ENCODE measurements around the gene BMP15. TPM values are rescaled to one million over a fixed set of nuclear protein-coding genes. Genes with fewer than 3 reads are reported as not detected.

Gene BMP15
- total RNA-seq = not detected

DNA sequence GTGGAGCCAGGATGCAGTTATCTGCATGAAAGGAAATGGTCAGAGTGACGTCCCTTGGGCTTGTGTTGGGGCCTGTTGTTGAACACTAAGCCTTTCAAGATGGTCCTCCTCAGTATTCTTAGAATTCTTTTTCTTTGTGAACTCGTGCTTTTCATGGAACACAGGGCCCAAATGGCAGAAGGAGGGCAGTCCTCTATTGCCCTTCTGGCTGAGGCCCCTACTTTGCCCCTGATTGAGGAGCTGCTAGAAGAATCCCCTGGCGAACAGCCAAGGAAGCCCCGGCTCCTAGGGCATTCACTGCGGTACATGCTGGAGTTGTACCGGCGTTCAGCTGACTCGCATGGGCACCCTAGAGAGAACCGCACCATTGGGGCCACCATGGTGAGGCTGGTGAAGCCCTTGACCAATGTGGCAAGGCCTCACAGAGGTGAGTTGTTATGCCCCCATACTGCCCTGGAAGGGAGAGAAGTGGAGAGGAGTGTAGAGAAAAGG, at the start of gene BMP15:
TSS of gene BMP15 (plus strand) at position 51 of the 492 bp plus-strand sequence. CDS start at position 100, 49 bp downstream.
- Histone ChIP-seq H3K36me3 (no peaks in the 10 kb centered on the region), H3K27me3 (no peaks in the 10 kb centered on the region), H3K4me3 (no peak within 1 kb of the TSS), H3K27ac (no peak within 1 kb of the TSS), H3K4me1 (no peaks in the 10 kb centered on the region), H3K9me3 (no peaks in the 10 kb centered on the region)
- TF ChIP-seq, protein P1, sequence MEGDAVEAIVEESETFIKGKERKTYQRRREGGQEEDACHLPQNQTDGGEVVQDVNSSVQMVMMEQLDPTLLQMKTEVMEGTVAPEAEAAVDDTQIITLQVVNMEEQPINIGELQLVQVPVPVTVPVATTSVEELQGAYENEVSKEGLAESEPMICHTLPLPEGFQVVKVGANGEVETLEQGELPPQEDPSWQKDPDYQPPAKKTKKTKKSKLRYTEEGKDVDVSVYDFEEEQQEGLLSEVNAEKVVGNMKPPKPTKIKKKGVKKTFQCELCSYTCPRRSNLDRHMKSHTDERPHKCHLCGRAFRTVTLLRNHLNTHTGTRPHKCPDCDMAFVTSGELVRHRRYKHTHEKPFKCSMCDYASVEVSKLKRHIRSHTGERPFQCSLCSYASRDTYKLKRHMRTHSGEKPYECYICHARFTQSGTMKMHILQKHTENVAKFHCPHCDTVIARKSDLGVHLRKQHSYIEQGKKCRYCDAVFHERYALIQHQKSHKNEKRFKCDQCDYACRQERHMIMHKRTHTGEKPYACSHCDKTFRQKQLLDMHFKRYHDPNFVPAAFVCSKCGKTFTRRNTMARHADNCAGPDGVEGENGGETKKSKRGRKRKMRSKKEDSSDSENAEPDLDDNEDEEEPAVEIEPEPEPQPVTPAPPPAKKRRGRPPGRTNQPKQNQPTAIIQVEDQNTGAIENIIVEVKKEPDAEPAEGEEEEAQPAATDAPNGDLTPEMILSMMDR (IDR thresholded peaks at IDR 0.05) = no peak
- DNase-seq (ENCODE audit: low spot score) = no peak

DNA sequence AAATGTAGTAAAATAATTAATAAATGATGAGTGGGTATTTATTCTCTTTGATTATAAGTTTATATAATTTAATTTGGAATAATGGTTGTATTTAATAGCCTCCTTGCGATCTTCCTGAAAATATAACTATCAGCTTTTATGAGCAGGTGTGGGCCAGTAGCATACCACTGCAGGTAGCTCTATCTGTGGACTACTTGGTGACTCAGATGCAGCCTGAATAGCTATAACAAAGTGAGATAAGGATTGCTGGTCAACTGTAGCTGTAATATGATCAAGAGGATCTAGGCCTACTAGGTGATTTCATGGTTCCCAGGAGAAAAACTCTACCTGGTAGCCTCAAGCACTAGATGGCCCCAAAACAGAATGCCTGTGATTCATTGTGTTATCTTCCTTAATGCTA, 47.1 kb upstream of the BMP15 start:
- Histone ChIP-seq H3K4me3 (no peak overlapping the region), H3K36me3 (no peaks in the 10 kb centered on the region), H3K4me1 (no peaks in the 10 kb centered on the region), H3K27ac (no peak overlapping the region), H3K27me3 (no peaks in the 10 kb centered on the region), H3K9me3 (no peaks in the 10 kb centered on the region)
- no peak for DNase-seq (ENCODE audit: low spot score)
- TF ChIP-seq, protein P1 (IDR thresholded peaks at IDR 0.05) = no peak

DNA sequence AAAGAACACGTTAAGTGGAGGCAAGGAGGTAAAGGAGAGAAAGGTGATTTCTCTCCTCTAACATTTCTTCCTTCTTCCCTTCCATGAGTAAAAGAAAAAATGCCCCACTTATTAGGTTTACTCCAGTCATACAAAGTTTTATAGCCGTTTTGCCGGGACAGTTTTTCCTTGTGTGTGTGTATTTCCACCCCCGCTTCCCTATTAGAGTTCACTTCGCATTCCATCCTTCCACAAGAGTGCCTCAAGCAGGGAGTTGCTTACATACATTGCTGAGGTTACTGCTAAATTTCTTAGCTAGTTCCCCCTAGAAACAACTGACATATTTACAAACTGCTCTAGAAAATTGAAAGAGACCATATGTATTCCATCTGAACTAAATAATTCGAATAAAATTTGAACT, 45.2 kb upstream of the BMP15 start:
- no peak overlapping the region for H3K27ac ChIP-seq
- H3K9me3 ChIP-seq = no peaks in the 10 kb centered on the region
- no peak for DNase-seq (ENCODE audit: low spot score)
- TF ChIP-seq, protein P1 (IDR thresholded peaks at IDR 0.05) = no peak
- H3K36me3 ChIP-seq = no peaks in the 10 kb centered on the region
- no peaks in the 10 kb centered on the region for H3K4me1 ChIP-seq
- no peaks in the 10 kb centered on the region for H3K27me3 ChIP-seq
- no peak overlapping the region for H3K4me3 ChIP-seq

DNA sequence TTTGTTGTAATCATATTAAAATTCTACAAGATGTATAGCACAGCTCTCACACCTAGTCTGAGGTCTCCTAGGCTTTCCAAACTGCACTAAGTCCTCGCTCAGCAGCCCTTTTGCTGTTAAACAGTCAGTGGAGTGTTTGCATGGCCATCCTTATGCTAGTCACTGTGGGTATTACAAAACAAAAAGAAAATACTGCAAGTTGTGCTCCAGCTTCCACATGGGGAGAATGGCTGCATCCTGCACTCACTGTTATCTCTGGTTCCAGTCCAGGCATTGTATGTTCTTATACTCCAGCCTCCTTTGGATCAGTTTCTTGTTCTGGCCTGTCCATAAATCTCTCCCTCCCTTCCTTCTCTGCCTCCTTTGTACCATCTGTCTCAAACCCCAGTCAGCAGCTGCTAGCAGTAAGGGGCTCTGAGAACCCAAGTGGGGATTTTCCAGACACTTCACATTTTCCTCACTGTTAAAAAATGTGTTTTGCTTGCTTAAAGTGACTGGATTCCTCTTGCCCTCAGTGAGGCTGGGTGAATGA, 38.5 kb upstream of the BMP15 start:
- no peak overlapping the region for H3K27ac ChIP-seq
- DNase-seq (ENCODE audit: low spot score) = no peak
- H3K36me3 ChIP-seq = no peaks in the 10 kb centered on the region
- no peak overlapping the region for H3K4me3 ChIP-seq
- TF ChIP-seq, protein P1 (IDR thresholded peaks at IDR 0.05) = no peak
- H3K27me3 ChIP-seq = no peaks in the 10 kb centered on the region
- H3K9me3 ChIP-seq = no peaks in the 10 kb centered on the region
- H3K4me1 ChIP-seq = no peaks in the 10 kb centered on the region

DNA sequence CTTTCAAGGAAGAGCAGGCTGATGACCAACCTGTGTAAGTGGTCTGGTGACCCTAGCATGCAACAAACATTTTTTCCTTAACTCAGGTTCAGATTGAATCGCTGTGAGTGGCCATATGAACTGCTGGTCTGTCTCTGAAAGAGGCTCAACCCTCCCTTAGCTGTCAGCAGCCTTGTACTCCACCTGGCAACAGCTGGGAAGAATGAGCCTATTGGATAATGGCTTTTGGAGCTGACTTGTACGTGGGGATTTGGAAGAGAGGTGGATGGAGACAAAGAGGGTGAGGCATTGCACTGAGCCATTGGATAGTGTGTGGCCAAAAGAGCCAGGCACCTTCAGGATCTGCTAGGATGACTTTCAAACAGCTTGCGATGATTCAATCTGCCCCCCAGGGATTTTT, 35.7 kb upstream of the BMP15 start:
- Histone ChIP-seq H3K4me3 (no peak overlapping the region), H3K27me3 (no peaks in the 10 kb centered on the region), H3K36me3 (no peaks in the 10 kb centered on the region), H3K4me1 (no peaks in the 10 kb centered on the region), H3K27ac (no peak overlapping the region), H3K9me3 (no peaks in the 10 kb centered on the region)
- no peak for DNase-seq (ENCODE audit: low spot score)
- TF ChIP-seq, protein P1 (IDR thresholded peaks at IDR 0.05) = no peak

DNA sequence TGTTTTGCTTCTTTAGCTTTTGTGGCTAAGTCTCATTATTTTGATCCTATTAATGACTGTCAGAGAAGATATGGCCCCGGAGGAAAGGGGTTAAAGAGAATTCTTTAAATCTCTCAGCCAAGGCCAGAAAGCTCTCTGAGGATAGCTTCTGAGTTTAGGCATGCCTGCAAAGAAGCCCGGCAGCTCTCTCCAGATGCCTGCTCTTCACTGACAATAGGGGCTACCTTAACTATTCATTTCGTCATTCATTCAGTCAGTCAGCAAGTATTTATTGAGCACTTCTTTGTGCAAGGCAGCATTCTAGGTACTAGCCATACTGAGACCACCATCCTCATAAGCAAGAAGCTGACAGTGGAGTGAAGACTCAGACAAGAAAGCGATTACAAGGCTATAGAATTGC, 34.0 kb upstream of the BMP15 start:
- no peak for DNase-seq (ENCODE audit: low spot score)
- no peaks in the 10 kb centered on the region for H3K36me3 ChIP-seq
- TF ChIP-seq, protein P1 (IDR thresholded peaks at IDR 0.05) = no peak
- no peaks in the 10 kb centered on the region for H3K9me3 ChIP-seq
- no peak overlapping the region for H3K27ac ChIP-seq
- no peak overlapping the region for H3K4me3 ChIP-seq
- no peaks in the 10 kb centered on the region for H3K4me1 ChIP-seq
- H3K27me3 ChIP-seq = no peaks in the 10 kb centered on the region

All from right atrium auricular region (tissue), 2 donors.